Measurements from ENCODE around the gene SLC2A2.

The SLC2A2 gene

DNA sequence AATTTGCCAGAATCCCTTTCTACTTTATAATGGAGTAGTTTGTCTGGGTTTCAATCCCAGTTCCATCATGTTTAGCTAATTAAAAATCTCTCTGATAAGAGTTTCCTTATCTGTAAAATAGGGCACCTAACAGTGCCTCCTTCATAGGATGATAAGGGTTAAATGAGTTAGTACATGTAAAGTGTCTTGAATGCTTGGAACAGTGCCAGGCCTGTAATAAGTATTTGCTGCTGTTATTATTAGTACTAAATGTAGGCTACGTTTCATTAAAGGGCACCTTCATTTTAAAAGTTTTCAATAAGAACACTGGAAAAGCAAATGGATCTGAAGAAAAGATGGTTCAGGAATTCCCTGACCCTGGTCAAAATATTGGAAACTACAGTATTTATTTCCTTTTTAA, 11.8 kb upstream of the SLC2A2 start:
- FAIRE-seq: no peak
- DNase-seq (ENCODE audit: insufficient read length, low spot score): no peak

DNA sequence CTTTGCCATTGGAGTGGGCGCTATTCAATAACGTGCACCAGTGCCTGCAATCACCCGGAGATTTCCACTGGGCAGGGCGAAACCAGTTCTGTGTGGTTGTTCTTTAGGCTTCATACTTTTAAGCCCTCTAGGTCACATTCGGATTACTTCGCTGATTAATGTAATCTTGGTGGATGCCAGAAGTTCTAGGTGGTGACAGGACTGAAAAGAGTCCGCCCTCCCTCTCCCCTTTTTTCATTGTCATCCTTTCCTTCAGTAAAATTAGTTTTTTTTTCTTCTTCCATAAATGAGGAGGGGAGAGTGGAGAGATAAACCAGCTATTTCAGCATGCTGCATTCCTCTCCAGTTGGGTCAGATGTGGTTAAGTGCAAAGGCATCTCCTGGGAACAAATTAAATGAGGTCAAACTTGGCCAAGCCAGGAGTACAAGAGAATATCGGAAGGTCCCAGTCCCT, 2.3 kb upstream of the SLC2A2 start:
- DNase-seq (ENCODE audit: insufficient read length, low spot score) (no peak), FAIRE-seq (no peak)

DNA sequence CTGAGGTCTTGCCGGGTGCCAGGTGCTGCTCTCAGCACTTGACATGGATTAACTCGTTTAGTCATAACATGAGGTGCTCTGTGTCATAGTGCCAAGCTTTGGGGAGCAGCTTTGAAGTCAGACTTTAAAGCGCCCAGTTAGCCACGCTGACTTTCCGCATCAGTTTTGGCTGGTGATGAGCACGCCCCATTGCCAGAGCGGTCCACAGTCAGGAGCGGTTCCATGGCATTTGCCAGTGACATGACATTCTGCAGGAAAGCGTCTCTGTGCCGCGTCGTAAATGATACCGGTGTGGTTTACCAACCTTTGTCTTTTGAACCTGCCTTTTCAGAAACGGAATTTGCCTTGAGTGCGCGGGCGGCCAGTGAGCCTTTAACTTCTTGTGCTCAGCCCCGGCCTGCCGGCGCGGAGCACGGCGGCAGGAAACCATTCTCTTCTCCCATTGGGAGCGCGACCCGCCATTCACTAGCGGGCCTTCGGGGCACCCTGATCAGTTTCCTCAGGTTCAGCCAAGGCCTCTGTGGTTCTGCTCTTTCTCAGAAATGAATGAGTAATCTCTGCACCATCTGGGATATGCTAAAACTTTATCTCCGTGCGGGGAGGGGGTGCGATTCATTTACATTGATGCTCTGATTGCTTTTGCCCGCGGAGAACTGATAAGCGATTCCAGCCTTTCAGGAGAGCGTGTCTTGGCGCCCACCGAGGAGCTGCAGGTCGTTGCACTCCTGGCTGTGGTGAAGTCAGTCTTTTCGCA, 1.7 kb upstream of the SLC2A2 start:
- no peak for DNase-seq (ENCODE audit: insufficient read length, low spot score)
- no peak for FAIRE-seq

DNA sequence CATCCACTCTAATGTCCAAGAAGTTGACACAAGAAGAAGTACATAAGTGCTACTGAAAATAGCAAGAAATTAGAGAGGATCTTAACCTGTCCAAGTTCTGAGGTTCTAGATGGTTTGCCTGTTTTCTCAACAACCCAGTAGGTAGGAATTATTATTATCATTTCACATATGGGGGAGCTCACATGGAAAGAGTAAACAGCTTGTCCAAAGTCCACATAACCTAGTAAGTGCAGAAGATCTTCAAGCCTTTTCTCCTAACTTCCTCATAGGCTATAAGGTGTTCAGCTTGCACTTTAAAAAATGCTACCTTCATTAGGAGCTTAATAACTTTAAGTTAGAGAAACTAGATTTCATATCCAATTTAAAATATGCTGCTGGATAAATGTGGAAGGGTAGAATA, 3.0 kb downstream of the SLC2A2 start:
- DNase-seq (ENCODE audit: insufficient read length, low spot score) (no peak), FAIRE-seq (no peak)

DNA sequence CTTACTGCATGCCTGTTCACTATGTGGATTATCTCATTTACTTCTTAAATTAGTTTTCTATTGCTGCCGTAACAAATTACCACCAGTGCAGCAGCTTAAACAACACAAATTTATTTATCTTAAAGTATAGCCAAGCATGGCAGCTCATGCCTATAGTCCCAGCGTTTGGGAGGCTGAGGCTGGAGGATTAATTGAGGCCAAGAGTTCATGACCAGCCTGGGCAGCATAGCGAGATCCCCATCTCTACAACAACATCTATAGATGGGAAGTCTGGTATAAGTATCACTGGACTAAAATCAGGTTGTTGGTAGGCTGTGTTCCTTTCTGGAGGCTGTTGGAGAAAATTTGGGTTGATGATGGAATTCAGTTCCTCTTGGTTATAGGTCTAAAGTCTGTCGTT, 5.1 kb downstream of the SLC2A2 start:
- no peak for DNase-seq (ENCODE audit: insufficient read length, low spot score)
- FAIRE-seq: no peak

DNA sequence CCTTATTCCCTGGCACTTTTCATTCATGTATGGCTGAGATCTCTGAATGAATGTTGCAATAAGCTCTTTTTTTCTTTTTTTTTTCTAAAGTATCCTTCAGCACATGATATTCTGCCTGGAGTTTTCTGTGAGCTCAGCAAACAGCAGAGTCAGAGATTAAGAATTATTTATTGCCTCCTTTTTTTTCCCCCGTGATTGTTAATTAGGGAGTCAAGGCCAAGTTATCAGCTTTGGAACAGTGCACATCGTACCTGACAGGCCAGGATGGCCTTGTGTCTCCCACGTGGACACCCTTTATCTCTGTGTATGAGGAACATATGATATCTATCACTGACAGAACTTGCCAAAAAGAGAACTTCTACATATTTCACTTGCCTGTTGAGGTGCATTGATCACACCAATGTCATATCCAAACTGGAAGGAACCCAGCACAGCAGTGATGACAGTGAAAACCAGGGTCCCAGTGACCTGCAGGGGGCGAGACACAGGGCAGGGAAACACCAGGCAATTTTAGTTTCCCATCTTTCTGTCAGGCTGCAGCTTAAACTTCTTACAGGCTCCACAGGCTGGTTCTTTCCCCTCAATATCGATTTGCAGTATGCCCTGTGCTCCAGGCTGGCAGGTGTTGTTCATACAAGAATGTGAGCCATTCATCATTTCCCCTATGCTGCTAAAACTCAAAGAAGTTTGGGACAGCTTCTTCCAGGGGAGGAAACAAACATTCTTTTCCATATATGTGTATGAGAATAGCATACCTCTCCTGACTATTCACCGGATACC, 8.2 kb downstream of the SLC2A2 start:
- FAIRE-seq: no peak
- no peak for DNase-seq (ENCODE audit: insufficient read length, low spot score)

DNA sequence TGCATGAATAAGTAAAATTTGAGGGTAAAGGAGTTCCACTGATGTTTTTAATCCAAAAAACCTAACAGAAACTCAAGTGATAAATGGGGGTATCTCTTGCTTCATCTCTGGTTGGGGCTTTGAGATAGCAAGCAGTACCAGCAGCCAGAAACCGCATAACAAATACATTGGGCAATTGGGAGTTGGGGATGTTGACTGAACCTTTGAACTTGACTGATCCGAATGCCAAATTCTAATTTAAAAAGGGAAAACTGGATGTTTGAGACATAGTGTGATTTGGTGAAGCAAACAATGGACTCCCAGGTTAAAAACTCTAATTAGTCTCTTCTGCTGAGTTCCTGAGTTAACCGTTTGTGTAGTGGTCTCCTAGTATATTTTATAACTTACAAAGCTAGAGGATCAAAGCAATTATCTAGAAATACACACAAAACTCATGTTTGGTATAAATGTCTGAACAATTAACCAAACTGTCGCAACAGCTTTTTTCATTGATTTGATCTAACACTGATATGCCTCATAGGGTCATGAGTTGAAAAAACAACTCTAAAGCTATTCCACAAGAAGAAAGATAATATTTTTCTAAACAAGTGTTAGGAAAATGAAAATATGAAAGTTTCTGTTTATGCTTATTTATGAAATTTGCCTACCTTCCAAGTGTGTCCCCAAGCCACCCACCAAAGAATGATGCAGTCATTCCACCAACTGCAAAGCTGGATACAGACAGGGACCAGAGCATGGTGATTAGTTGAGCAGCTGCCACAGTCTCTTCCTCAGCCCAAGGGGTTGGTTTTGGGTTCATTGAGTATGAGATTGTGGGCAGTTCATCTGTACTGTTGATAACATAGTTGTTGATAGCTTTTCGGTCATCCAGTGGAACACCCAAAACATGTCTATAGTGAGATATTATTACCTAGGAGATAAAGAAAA, 12.4 kb downstream of the SLC2A2 start:
- FAIRE-seq (no peak), DNase-seq (ENCODE audit: insufficient read length, low spot score) (no peak)

DNA sequence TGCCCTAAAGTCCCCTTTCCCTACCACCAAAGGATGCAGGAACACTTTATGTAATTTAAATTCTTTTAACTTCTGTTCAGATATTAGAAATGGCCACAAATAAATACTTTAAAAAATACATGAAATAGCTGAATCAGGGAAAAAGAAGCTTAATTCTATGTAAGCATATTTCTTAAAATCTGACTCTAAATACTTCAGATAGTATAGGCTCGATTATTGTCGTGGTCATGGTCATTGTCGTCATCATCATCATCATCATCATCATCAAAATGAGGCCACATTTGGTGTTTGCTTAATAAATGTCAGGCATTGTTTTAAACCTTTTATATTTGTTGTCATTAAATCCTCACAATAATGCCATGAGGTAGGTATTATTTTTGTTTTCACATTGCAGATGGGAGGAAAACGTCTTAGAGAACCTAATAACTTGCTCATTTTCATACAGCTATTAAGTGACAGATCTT, 14.6 kb downstream of the SLC2A2 start:
- FAIRE-seq: no peak
- no peak for DNase-seq (ENCODE audit: insufficient read length, low spot score)

DNA sequence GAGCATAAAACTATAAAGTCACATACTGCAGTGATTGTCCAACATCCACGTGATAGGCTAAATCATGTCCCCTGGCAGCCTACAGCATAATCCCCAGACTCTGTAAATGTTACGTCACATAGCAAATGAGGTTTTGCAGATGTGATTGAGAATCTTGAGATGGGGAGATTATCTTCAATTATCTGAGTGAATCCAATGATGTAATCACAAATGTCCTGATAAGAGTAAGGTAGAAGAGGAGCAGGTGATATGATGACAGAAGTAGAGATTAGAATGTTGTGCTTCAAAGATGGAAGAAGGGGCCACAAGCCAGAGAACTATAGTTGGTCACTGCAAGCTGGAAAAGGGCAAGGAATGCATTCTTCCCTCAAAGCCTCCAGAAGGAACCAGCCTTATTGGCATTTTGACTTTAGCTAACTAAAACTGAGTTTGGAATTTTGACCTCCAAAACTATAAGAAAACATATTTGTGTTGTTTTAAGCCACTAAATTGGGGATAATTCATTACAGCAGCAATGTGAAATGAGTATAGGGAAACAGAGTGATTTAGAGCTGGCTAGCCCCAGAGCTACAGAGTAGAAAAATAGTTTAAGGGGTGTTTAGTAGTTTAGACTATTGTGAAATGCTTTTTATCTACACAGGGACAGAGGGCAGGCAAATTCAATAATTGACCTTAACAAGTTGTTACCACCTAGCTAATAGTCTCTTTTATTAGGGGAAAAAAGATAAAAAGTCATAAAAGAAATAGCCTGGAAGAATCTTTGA, 15.2 kb downstream of the SLC2A2 start:
- peak; percentile 33 for FAIRE-seq
- no peak for DNase-seq (ENCODE audit: insufficient read length, low spot score)

DNA sequence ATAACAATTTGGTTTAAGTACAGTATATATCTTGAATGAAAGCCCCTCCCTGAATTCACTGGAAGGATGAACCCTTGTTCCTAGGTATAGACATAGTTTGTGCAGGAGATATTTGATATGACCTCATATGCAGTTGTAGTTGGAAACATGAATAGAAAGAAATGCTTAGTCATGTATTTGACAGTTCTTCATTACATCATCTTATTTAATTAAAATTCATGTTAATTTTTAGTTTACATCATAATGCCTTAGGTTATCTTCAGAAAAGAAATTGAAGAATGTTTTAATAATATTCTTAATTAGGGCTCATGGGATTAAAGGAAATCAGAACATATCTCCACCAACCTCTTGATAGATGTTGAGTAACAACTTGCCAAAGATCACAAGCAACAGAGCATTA, 19.2 kb downstream of the SLC2A2 start:
- DNase-seq (ENCODE audit: insufficient read length, low spot score): no peak
- no peak for FAIRE-seq

DNA sequence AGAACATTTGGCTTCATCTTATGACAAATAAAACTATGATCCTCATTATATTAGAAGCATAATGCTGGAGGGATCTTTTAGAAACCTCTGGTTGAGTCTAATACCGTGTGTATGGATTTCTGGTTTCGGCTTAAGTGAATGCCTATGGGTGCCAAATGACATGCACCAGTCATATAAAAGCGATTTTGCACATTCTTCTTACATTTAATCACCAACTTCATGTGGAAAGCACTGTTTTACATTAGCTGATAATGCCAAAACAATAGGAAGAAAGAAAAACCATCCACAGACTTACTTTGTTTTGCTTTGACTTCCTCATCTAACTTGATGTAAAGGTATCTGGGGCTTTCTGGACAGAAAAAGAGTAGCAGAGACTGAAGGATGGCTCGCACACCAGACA, 20.9 kb downstream of the SLC2A2 start:
- DNase-seq (ENCODE audit: insufficient read length, low spot score) (no peak), FAIRE-seq (no peak)

DNA sequence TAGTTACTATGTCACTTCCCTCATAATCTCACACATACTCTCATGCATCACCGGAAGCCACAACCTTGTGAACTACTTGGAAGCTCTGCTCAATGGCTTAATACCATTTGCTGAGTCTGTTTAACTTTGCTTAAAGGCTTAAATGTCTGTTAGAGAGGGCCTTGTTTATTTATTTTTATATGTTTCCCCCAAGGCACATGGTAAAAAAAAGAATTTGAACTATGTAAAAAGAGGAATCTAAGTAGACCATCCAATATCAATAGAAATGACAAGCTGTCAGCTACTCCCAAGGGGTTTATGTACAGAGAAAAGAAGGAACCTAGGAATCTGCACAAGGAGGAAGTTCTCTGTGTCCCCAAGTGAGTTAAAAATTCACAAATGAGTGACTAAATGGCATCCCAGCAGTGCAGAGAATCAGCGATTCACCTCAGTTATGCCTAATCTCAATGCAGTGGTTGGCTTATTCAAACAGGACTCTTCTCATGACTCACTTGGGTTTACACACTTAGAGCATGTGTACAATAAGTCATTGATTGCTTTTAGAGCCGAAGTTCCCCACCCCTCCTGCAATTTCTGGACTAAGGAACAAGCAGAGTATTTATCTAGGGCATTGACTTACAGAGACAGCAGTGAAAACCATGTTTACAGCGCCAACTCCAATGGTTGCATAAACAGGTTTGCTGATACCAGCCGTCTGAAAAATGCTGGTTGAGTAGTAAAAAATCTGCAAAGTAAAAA, 24.4 kb downstream of the SLC2A2 start:
- FAIRE-seq: no peak
- DNase-seq (ENCODE audit: insufficient read length, low spot score): no peak

DNA sequence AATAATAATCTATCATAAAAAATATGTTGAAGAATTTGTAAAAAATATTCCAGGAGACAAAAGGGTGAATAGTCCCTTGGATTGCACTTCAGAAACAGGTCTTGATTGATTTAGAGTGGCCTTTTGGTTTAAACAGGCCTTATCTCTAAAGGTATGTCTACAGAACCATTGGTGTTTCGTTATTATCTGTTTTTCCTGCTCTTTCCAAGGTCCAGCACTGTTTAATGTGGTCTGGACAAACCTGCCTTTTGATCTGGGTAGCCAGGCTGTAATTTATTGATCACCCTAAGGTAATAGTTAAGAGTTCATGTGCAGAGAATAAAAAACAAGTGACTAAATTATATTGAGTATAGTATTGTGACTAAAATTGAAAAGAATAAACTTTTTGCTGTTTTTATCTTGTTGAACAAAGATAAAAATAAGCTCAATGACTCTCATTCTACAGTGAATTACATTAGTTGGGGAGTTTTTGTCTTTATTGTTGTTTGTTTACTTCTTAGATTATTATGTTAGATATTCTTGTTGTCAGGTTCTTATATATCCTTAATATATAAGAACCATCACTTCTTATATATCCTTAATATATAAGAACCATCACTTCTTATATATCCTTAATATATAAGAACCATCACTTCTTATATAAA, 25.1 kb downstream of the SLC2A2 start:
- no peak for DNase-seq (ENCODE audit: insufficient read length, low spot score)
- FAIRE-seq: no peak

DNA sequence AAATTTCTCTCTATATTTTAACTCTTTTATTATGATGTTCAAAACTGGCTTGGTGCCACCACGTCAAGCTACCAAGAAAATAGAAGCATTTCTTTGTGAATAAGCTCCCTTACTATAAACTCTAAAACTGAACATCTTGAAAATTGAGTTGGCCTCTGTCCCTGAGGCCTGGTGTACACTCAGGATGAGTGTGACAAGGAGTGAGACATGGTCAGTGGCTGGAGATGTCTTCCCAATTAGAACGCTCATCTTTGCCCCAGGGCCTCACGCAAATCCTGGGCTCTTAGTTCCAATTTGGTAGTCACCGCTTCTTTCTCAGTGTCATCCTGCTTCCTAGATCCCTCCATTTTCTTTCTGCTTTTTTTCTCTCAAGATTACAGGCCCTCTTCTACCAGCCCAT, 26.2 kb downstream of the SLC2A2 start:
- FAIRE-seq (no peak), DNase-seq (ENCODE audit: insufficient read length, low spot score) (no peak)

DNA sequence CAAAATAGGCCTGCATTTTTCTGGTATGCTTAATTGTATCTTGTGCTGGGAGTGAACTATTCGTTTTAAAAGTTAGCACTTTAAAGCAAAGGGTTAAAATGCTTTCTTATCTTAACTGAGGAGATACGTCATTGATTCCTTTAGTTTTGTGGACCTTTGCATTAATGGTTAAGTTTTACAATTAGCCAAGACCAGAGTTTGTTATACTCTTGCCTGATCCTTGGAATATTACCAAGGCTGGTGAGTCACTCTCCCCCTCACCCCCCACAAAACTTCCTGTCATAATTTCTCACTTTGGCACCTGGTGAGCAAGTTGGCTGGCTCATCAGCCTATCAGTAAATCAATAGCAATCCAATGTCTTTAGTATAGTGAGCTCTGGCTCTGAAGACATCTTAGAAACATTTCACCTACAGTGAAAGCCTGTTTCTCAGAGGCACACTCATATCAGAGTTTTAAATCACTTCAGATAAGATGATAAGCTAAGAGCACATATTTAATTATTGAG, 26.7 kb downstream of the SLC2A2 start:
- FAIRE-seq (no peak), DNase-seq (ENCODE audit: insufficient read length, low spot score) (no peak)

DNA sequence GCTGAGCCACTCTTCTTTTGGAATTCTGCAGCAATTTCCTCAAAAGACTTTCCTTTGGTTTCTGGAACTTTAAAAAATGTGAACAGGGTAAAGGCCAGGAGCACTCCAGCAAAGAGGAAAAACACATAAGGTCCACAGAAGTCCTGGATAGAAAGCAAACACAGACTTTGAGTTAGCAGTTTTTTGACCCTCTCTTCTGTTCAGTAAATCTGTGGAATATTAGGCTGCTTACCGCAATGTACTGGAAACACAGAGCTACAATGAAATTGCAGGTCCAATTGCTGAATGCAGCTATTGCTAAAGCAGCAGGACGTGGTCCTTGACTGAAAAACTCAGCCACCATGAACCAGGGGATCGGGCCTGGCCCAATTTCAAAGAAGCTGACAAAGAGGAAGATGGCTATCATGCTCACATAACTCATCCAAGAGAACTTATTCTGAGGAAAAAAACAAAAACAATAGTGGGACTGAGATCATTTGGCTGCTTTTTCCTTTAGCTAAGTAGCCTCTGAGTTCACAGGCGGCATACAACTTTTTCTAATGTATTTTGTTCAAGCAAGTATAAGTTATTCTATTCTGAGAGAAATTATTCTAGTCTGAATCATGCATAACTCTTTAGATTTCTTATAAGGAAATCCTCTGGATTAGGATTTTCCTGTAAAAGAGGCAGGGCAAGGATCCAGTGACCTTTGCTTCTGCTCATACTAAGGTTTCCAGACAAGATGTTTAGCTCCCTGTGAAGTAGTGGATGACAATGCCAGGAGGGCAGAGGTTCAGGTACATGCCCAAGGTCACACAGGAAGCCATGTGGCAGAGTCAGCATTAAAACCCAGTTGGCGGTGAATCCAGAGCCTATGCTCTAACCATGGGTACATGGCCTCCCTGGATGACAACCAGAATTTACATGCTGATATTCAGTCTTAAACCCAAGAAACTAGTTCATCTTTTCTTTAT, 28.3 kb downstream of the SLC2A2 start:
- FAIRE-seq (no peak), DNase-seq (ENCODE audit: insufficient read length, low spot score) (no peak)

DNA sequence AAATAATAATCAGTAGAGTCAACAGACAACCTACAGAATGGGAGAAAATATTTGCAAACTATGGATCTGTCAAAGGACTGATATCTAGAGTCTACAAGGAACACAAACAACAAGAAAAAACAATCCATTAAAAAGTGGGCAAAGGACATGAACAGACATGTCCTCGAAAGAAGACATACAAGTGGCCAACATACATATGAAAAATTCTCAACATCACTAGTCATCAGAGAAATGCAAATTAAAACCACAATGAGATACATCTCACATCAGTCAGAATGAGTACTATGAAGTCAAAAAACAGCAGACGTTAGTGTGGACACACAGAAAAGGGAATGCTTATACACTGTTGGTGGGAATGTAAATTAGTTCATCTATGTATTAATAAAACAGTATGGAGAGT, 33.7 kb downstream of the SLC2A2 start:
- FAIRE-seq: no peak

DNA sequence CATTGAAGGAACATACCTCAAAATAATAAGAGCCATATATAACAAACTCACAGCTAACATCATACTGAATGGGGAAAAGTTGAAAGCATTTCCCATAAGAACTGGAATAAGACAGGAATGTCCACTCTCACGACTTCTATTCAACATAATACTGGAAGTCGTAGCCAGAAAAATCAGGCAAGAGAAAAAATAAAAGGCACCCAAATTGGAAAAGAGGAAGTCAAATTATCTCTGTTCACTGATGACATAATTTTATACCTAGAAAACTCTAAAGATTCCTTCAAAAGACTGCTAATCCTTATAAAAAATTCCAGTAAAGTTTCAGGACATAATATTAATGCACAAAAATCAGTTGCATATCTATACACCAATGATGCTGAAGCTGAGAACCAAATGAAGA, 34.9 kb downstream of the SLC2A2 start:
- FAIRE-seq: no peak

More for the DNA sequence above, 33.7 kb downstream of the SLC2A2 start:
- no peak for DNase-seq (ENCODE audit: insufficient read length, low spot score)

More for the DNA sequence above, 34.9 kb downstream of the SLC2A2 start:
- DNase-seq (ENCODE audit: insufficient read length, low spot score): no peak
